ENCODE results near the gene UQCRFS1.

The UQCRFS1 gene

DNA sequence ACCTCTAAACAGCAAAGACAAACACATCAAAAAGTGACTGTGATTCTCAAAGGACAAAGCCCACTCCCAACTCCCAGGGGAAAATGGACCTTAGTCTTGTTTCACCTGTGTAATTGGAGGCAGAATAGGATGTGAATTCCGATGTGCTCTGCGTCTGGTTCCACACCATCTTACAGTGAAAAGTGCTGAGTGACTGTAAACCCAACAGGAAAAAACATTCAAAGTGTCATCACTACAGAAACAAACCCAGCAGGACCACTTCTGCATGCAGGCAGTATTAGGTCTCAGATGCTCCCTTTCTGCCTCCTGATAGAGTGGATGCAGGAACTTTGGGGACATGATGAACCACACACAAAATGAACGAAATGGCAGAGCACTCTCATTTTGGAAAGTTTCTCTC is 6.5 kb downstream of the UQCRFS1 start:
- Mint-ChIP-seq H3K27ac (no peak overlapping the region), H3K36me3 (peaks cover 41% of the 10 kb centered on the region), H3K9me3 (peaks cover 4% of the 10 kb centered on the region), H3K4me1 (peaks cover 33% of the 10 kb centered on the region), H3K27me3 (no peaks in the 10 kb centered on the region), H3K4me3 (no peak overlapping the region)
- DNase-seq, result no peak
- CTCF ChIA-PET, result no interaction called here

DNA sequence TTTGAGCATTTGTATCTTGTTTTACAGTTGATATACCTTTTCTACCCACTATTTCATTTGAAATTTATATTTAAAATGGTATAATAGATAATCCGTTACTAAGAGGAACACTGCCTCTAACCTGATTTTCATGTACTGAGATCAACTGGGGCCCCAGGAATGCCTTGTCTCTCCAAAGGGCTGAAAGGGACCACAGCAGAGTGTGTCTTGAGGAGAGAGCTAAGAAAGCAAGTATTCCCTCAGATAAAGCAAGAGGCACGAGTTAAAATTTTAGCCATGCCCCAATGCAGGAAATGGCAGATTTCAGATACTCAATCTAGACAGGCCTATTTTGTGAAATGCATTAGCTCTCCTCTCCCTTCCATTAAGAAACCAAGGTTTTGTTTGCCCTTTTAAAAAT is 10.7 kb downstream of the UQCRFS1 start:
- Mint-ChIP-seq H3K4me3 (no peak overlapping the region), H3K27me3 (no peaks in the 10 kb centered on the region)
- CTCF ChIA-PET, result interaction anchor here (1.3 kb wide), 1 partner anchor 61 kb away, joined by 3 read pairs; no protein-coding TSS in a partner anchor

DNA sequence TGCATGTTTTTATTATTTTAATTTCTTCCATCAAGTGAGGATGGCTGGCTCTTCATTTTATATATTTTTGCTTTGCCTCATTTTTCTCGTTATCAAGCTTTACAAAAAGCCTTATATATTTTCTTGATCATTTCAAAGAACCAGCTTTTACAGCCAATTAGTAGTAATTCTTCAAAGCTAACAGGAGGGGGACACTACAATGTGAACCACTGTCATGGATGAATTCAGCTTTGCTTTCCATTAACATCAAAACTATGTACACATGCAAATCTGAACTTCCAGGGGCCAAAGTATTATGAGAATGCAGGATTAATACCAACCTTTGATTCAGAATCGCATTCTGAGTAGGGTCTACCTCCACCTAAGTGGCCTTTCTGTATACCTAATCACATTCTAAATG is 11.1 kb downstream of the UQCRFS1 start:
- no peak for DNase-seq
- peaks cover 20% of the 10 kb centered on the region for H3K36me3 Mint-ChIP-seq
- no peak overlapping the region for H3K27ac Mint-ChIP-seq
- H3K4me3 Mint-ChIP-seq, result no peak overlapping the region
- peaks cover 2% of the 10 kb centered on the region for H3K4me1 Mint-ChIP-seq
- no peaks in the 10 kb centered on the region for H3K27me3 Mint-ChIP-seq
- CTCF ChIA-PET, result interaction anchor here (1.3 kb wide), 1 partner anchor 62 kb away, joined by 3 read pairs; no protein-coding TSS in a partner anchor
- peaks cover 13% of the 10 kb centered on the region for H3K9me3 Mint-ChIP-seq

More for the DNA sequence above, 10.7 kb downstream of the UQCRFS1 start:
- Mint-ChIP-seq H3K9me3 (peaks cover 12% of the 10 kb centered on the region), H3K4me1 (peaks cover 2% of the 10 kb centered on the region), H3K36me3 (peaks cover 22% of the 10 kb centered on the region), H3K27ac (no peak overlapping the region)
- DNase-seq, result no peak

DNA sequence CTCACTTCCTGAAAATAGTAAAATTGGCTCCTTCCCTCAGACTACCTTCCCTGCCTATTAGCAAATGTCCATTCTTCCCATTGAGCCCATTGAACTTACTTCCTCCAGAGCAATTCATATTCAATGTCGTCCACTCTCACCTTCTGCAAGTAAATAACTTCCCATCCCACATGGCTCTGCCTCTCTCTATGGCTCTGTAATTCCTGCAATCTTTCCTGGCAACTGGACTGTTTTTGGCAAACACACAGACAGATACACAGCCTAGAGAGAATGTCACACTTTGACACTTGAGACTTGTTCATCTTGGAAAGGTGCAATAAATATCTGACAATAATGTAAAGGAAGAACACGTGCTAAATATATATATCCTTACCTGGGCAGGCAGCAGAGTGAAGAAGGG is 18.3 kb downstream of the UQCRFS1 start:
- H3K27ac Mint-ChIP-seq, result no peak overlapping the region
- peaks cover 13% of the 10 kb centered on the region for H3K9me3 Mint-ChIP-seq
- peaks cover 4% of the 10 kb centered on the region for H3K4me1 Mint-ChIP-seq
- no peaks in the 10 kb centered on the region for H3K36me3 Mint-ChIP-seq
- no peak for DNase-seq
- CTCF ChIA-PET, result no interaction called here
- H3K4me3 Mint-ChIP-seq, result no peak overlapping the region
- no peaks in the 10 kb centered on the region for H3K27me3 Mint-ChIP-seq

DNA sequence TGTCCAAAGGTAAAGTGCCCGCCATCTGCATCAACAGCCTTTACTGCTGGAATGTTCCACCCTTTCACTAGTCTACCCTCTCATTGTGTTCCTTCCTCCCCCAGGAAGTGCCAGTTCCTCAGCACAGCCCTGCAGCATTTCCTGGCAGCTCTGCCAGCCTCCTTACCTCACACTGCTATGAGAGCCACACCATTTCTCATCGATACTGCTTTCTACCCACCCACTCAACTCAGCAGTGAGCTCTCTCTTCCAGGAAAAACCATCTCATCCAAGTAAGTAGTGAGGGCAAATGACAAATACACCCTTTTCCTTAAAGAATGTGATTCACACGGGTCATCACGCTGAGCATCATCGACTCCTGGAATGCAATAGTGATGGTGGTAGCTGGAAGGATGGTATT is 19.8 kb downstream of the UQCRFS1 start:
- no peak overlapping the region for H3K4me3 Mint-ChIP-seq
- H3K9me3 Mint-ChIP-seq, result peaks cover 6% of the 10 kb centered on the region
- H3K4me1 Mint-ChIP-seq, result peaks cover 4% of the 10 kb centered on the region
- CTCF ChIA-PET, result interaction anchor here (0.7 kb wide), 1 partner anchor 1515 kb away, joined by 3 read pairs; no protein-coding TSS in a partner anchor
- H3K27ac Mint-ChIP-seq, result no peak overlapping the region
- no peak for DNase-seq
- no peaks in the 10 kb centered on the region for H3K36me3 Mint-ChIP-seq
- H3K27me3 Mint-ChIP-seq, result no peaks in the 10 kb centered on the region

DNA sequence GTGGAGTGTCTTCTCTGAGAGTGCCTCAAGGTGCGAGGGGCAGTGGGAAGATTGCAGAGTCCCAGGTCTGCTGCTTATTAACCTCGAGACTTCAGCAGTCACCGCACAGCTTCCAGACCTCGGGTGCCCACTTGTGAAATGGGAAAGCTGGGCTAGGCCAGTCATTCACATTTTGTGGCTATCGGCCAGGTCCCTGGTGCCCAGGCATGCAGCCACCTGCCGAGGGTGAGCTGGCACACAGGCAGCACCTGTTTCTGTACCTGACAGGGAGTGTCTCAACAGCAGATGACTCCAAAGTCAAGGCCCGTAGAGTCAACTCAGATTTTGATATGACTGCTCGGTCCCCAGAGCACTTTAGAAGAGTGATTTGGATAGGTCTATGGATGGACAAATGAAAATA is 21.9 kb downstream of the UQCRFS1 start:
- Mint-ChIP-seq H3K27me3 (no peaks in the 10 kb centered on the region), H3K9me3 (no peaks in the 10 kb centered on the region), H3K4me1 (peaks cover 4% of the 10 kb centered on the region), H3K27ac (no peak overlapping the region), H3K36me3 (no peaks in the 10 kb centered on the region), H3K4me3 (no peak overlapping the region)
- DNase-seq, result no peak
- CTCF ChIA-PET, result no interaction called here

DNA sequence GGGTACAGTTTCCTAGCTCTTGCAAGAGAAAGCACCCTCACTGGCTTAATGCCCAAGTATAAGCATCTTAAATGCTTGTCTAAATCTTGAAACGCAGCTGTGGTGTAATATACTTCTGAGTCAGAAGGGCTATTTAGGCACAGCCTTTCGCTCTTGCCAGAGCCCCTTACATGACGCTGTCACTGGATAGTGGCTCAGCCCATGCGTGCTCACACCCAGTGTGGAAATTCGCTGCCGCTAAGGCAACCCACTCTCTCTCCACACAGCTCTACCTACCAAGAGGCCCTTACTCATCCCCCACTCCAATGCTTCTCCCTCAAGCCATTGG is 24.0 kb downstream of the UQCRFS1 start:
- DNase-seq, result no peak
- Mint-ChIP-seq H3K9me3 (no peaks in the 10 kb centered on the region), H3K4me3 (no peak overlapping the region), H3K4me1 (peaks cover 4% of the 10 kb centered on the region), H3K36me3 (no peaks in the 10 kb centered on the region), H3K27ac (no peak overlapping the region), H3K27me3 (no peaks in the 10 kb centered on the region)
- CTCF ChIA-PET, result no interaction called here

DNA sequence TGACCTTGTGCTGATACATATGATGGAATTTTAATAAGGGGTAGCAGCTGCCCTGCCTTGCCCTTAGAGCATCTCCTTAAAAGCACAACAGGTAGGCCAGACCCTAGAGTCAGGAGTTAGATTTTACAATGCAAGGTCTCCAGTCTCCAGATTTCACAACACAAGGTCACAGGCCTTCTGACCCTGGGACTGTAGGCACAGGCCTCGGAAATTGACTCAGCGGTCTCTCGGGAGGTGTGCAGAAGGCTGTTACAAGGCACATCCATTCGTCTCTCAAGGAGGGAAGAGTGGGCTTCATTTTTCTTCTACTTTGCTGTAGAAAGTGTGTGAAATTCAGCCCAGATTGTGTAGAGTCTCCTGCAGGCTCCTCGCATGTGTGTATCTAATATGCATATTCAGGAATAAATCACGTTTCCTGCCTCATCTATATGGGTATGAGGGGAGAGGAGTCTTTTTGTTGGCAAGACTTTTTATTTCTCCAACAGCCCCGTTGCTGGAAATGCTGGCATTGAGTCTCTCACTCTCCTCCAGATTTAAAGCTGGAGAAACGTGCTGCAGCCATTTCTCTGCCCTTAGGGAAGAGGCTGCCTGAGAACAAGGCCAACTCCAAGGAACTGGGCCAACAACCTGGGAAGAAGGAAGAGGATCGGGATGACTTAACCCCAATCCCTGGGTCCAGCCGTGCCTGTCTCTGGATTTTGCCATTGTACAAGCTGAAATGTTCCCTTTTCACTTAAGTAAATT is 24.5 kb downstream of the UQCRFS1 start:
- H3K27ac Mint-ChIP-seq, result no peak overlapping the region
- H3K36me3 Mint-ChIP-seq, result no peaks in the 10 kb centered on the region
- no peaks in the 10 kb centered on the region for H3K27me3 Mint-ChIP-seq
- peaks cover 4% of the 10 kb centered on the region for H3K4me1 Mint-ChIP-seq
- no peak for DNase-seq
- no peak overlapping the region for H3K4me3 Mint-ChIP-seq
- CTCF ChIA-PET, result no interaction called here
- H3K9me3 Mint-ChIP-seq, result no peaks in the 10 kb centered on the region

DNA sequence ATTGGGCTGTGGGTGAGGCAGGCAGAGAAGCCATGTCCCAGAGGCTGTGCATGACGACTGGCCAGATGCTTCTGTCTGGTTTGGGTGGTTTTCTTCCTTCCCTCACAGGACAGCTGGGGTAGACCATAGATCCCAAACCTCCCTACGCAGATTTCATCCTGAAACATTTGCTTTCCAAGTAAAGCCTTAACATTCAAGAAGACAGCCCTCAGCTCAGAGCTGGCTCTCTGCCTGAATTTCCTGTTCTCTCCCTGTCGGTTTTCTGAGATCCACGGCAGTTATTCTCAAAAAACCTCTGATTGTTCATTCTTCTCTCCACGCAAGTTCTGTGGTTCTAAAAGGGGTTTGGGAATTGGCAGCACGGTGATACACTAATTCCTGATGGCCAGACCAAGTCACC is 25.3 kb downstream of the UQCRFS1 start:
- CTCF ChIA-PET, result no interaction called here
- no peak for DNase-seq
- H3K27ac Mint-ChIP-seq, result no peak overlapping the region

DNA sequence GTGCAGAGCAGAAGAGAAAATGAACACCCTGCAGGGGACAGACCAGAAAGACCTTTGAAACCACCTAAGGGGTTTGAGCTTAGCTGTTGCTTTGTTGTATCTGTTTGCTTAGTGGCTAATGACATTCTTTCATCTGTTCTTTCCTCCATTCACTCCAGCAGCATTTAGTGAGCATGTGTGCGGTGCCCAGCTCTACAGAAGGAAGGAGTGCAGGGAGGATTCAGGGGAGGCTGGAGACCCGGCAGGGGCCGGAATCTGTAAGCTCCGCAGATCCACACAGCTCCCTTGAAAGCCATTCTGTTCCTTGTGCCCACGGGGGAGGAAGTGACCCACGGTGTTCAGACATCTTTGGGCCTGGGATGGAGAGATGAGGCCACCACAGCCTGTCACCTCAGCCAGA is 27.5 kb downstream of the UQCRFS1 start:
- CTCF ChIA-PET, result no interaction called here
- H3K4me1 Mint-ChIP-seq, result no peaks in the 10 kb centered on the region
- H3K27me3 Mint-ChIP-seq, result no peaks in the 10 kb centered on the region
- H3K36me3 Mint-ChIP-seq, result no peaks in the 10 kb centered on the region
- no peak overlapping the region for H3K4me3 Mint-ChIP-seq
- DNase-seq, result no peak
- no peaks in the 10 kb centered on the region for H3K9me3 Mint-ChIP-seq
- H3K27ac Mint-ChIP-seq, result no peak overlapping the region

More for the DNA sequence above, 25.3 kb downstream of the UQCRFS1 start:
- no peaks in the 10 kb centered on the region for H3K27me3 Mint-ChIP-seq
- H3K9me3 Mint-ChIP-seq, result no peaks in the 10 kb centered on the region
- H3K4me1 Mint-ChIP-seq, result no peaks in the 10 kb centered on the region
- no peak overlapping the region for H3K4me3 Mint-ChIP-seq
- no peaks in the 10 kb centered on the region for H3K36me3 Mint-ChIP-seq

DNA sequence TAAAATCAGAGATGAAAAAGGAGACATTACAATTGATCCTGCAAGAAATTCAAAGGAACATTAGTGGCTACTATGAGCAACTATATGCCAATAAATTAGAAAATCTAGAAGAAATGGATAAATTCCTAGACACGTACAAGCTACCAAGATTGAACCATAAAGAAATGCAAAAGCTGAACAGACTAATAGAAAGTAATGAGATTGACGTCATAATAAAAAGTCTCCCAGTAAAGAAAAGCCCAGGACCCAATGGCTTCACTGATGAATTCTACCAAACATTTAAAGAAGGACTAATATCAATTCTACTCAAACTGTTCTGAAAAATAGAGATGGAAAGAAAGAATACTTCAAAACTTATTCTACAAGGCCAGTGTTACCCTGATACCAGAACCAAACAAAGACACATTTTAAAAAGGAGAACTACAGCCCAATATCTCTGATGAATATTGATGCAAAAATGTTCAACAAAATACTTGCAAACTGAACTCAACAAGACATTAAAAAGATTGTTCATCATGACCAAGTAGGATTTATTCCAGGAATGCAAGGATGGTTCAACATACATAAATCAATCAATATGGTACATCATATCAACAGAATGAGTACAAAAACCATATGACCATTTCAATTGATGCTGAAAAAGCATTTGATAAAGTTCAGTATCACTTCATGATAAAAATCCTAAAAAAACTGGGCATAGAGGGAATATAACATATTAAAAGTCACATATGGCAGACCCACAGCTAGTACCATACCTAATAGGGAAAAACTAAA is 35.8 kb downstream of the UQCRFS1 start:
- CTCF ChIA-PET, result no interaction called here
- no peak for DNase-seq
- H3K4me1 Mint-ChIP-seq, result no peaks in the 10 kb centered on the region
- H3K9me3 Mint-ChIP-seq, result peaks cover 21% of the 10 kb centered on the region
- no peaks in the 10 kb centered on the region for H3K27me3 Mint-ChIP-seq
- H3K36me3 Mint-ChIP-seq, result peaks cover 4% of the 10 kb centered on the region
- no peak overlapping the region for H3K27ac Mint-ChIP-seq
- no peak overlapping the region for H3K4me3 Mint-ChIP-seq

DNA sequence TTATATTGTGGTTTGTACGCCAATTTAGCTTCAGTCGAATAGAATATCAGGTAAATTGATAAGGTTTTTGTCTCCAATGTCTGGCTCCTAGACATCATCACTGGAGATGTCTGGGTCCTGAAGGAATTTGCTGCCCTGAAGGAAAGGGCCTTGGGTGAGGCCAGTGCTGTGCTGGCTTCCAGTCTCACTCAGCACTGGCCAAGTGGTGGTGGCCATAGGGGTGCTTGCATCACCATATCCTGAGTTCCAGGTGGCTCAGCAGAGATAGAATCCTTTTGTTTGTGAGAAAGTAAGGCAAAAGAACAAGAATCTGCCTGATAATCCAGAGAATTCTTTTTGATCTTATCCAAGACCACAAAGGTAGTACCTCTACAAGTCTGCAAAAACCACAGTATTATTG is 39.1 kb downstream of the UQCRFS1 start:
- DNase-seq, result no peak
- peaks cover 4% of the 10 kb centered on the region for H3K36me3 Mint-ChIP-seq
- H3K27ac Mint-ChIP-seq, result no peak overlapping the region
- CTCF ChIA-PET, result no interaction called here
- H3K9me3 Mint-ChIP-seq, result peaks cover 21% of the 10 kb centered on the region
- no peak overlapping the region for H3K4me3 Mint-ChIP-seq
- peaks cover 2% of the 10 kb centered on the region for H3K4me1 Mint-ChIP-seq
- no peaks in the 10 kb centered on the region for H3K27me3 Mint-ChIP-seq

DNA sequence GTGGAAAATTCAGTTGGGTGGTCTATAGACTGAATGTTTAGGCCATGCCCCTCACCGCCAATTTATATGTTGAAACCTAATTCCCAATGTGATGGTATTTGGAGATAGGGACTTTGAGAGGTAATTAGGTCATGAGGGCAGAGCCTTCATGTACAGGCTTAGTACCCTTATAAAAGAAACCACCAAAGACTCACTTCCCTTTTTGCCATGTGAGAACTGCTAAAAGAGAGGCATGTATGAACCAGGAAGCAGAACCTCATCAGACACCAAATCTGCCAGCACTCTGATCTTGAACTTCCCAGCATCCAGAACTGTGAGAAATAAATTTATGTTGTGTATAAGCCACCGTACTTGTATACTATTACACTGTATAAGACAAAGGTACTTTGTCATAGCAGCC is 40.6 kb downstream of the UQCRFS1 start:
- DNase-seq, result no peak
- Mint-ChIP-seq H3K4me1 (peaks cover 2% of the 10 kb centered on the region), H3K36me3 (peaks cover 4% of the 10 kb centered on the region), H3K27ac (no peak overlapping the region), H3K9me3 (peaks cover 19% of the 10 kb centered on the region), H3K27me3 (no peaks in the 10 kb centered on the region), H3K4me3 (no peak overlapping the region)
- CTCF ChIA-PET, result no interaction called here

DNA sequence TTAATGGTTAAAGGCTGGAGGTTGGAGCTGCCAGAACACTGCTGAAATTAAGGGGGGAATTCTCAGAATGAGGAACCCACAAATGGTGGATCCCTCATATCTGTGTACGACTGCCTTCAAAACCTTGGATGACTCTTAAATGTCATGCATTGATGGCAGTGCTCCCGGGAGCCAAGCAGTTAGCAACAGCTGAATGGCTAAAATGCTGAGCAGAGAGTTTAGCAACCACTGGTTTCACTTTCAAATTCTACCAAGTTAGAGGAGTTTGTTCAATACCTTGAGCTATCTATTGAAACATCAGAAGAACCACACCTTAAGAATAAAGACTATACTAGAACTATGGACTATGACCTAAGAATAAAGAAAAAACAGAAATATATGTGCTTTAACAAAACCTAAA is 41.4 kb downstream of the UQCRFS1 start:
- H3K9me3 Mint-ChIP-seq, result peaks cover 13% of the 10 kb centered on the region
- H3K27ac Mint-ChIP-seq, result no peak overlapping the region
- CTCF ChIA-PET, result no interaction called here
- H3K4me3 Mint-ChIP-seq, result no peak overlapping the region
- DNase-seq, result no peak
- H3K4me1 Mint-ChIP-seq, result peaks cover 2% of the 10 kb centered on the region
- no peaks in the 10 kb centered on the region for H3K27me3 Mint-ChIP-seq
- no peaks in the 10 kb centered on the region for H3K36me3 Mint-ChIP-seq

DNA sequence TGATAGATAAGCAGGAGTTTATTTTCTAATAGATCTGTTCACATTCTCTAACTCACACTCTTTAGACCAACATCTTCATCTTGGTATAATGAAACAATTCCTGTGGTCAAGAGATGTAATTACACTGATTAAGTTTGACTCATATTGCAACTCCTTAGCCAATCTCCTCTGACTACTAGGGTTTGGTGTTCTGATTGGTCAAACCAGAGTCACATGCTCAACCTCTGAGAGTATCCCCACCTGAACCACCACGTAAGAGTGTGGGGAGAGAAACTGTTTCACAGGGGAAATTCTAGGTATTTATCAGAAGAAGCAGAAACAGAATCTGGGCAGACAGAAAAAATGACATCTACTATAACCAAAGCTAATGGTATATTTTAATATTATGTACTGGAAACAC is 42.4 kb downstream of the UQCRFS1 start:
- H3K4me3 Mint-ChIP-seq, result no peak overlapping the region

More for the DNA sequence above, 42.4 kb downstream of the UQCRFS1 start:
- no peaks in the 10 kb centered on the region for H3K36me3 Mint-ChIP-seq
- H3K4me1 Mint-ChIP-seq, result peaks cover 2% of the 10 kb centered on the region
- no peak overlapping the region for H3K27ac Mint-ChIP-seq
- H3K9me3 Mint-ChIP-seq, result peaks cover 6% of the 10 kb centered on the region
- no peaks in the 10 kb centered on the region for H3K27me3 Mint-ChIP-seq
- no peak for DNase-seq
- CTCF ChIA-PET, result no interaction called here

All from activated naive CD4-positive, alpha-beta T cell treated with anti-CD3 and anti-CD28 coated beads, Interleukin-2, amount 10 ng/mL, durations not matched to agents 7 days and 5 days (primary cell).